ENCODE measurements around the gene KRT20.

- TF ChIP-seq EZH2 (IDR thresholded peaks at IDR 0.05; ENCODE audit: insufficient read depth, poor library complexity, severe bottlenecking), result no peak
- TF ChIP-seq EZH2phosphoT487 (IDR thresholded peaks at IDR 0.05; ENCODE audit: insufficient read depth, low read depth), result no peak
Observed at GRCh38 chr17:40849723-40850122, 35.3 kb downstream of the KRT20 start.

Measured in GM23248 (cell line).